Gastrocnemius medialis (tissue), 4 donors: Measurements from ENCODE around the gene CALML3. TPM values are rescaled to one million over a fixed set of nuclear protein-coding genes. Genes with fewer than 3 reads are reported as not detected.

Experiments
- ATAC-seq, 2 donors: fragments of 150-250 bp; one replicate each; pipeline ENCODE4 v1.9.1; 2016
- DNase-seq, 2 donors: peaks; one replicate each; pipeline ENCODE4 v3.0.0-alpha.2; 2019
- H3K27ac ChIP-seq, 4 donors: fragments of 200-600 bp; sonication (generic); 1 replicate in 1 of 4; 2 replicates in 3 of 4; pipeline ENCODE4 v1.5.1; 2016 to 2018; ENCODE audit warnings: mild to moderate bottlenecking in 2 of 4, moderate library complexity in 1 of 4
- H3K27me3 ChIP-seq, 3 donors: fragments of 200-600 bp; sonication (generic) in 2 of 3; 1 replicate in 1 of 3; 2 replicates in 2 of 3; pipeline versions ENCODE4 v1.5.1 to v1.6.0; 2016 to 2019; ENCODE audit warnings: mild to moderate bottlenecking in 1 of 3, moderate library complexity in 1 of 3
- H3K36me3 ChIP-seq, 2 donors: fragments of 200-600 bp; sonication (generic) in 1 of 2; one replicate each; pipeline ENCODE4 v1.5.1; 2017 to 2018
- H3K4me1 ChIP-seq, 2 donors: fragments of 200-600 bp; sonication (generic) in 1 of 2; one replicate each; pipeline ENCODE4 v1.5.1; 2016 to 2017; ENCODE audit warnings: mild to moderate bottlenecking in 2 of 2
- H3K4me3 ChIP-seq, 4 donors: fragments of 200-600 bp; sonication (generic) in 3 of 4; 1 replicate in 1 of 4; 2 replicates in 3 of 4; pipeline ENCODE4 v1.5.1; 2016 to 2019; ENCODE audit warnings: mild to moderate bottlenecking in 2 of 4
- H3K9me3 ChIP-seq, 3 donors: fragments of 200-600 bp; sonication (generic) in 2 of 3; 1 replicate in 1 of 3; 2 replicates in 2 of 3; pipeline ENCODE4 v1.5.1; 2016 to 2019
- CTCF ChIP-seq, 5 experiments: fragments of 450-650 bp in 3 of 5; fragments of 200-600 bp in 2 of 5; sonication (generic) in 2 of 5; IDR thresholded peaks in 4 of 5; conservative IDR thresholded peaks in 1 of 5; 1 replicate in 4 of 5; 2 replicates in 1 of 5; pipeline ENCODE4 v1.5.1; 2016 to 2019; ENCODE audit warnings: antibody characterized with exemption in 5 of 5, mild to moderate bottlenecking in 3 of 5, moderate library complexity in 3 of 5
- POLR2A ChIP-seq, 2 donors: fragments of 450-650 bp; IDR thresholded peaks; one replicate each; pipeline ENCODE4 v1.6.1; 2017; ENCODE audit warnings: antibody characterized with exemption in 2 of 2, mild to moderate bottlenecking in 2 of 2, moderate library complexity in 2 of 2
- in situ Hi-C, 4 donors: fragments of 200-750 bp; cut with MboI; loops; one replicate each; pipeline versions ENCODE4 v1.15.0 to v1.8.0; 2017; ENCODE audit warnings: low sequenced_read_pairs in 4 of 4
- intact Hi-C: fragments of 100-400 bp; cut with DNase I; formaldehyde crosslinking; loops from one replicate; pipeline ENCODE4 v1.15.1; 2023; ENCODE audit warnings: low total_unique reads
- total RNA-seq, 4 donors: library from RNA; depleted of rRNA; stranded (reverse); fragments of >200 nt; gene quantifications; one replicate each; pipeline versions ENCODE4 v1.1.0 to v1.2.3, GENCODE V29; 2016

CALML3 gene
- total RNA-seq, 4 donors from 2014 or later = not detected

- H3K36me3 ChIP-seq = no peaks in the 10 kb centered on the region
- in situ Hi-C loops (no loop called here), intact Hi-C loops (no loop called here)
- H3K4me3 ChIP-seq = no peak overlapping the region
- no peak for TF ChIP-seq POLR2A (IDR thresholded peaks at IDR 0.05)
- TF ChIP-seq CTCF (IDR thresholded peaks at IDR 0.05 in 4 of 5, conservative IDR thresholded peaks at IDR 0.05 in 1 of 5) = no peak
- H3K9me3 ChIP-seq = no peaks in the 10 kb centered on the region
- DNase-seq (no peak), ATAC-seq (no peak)
- no peaks in the 10 kb centered on the region for H3K27me3 ChIP-seq
- no peak overlapping the region for H3K27ac ChIP-seq
- H3K4me1 ChIP-seq = no peaks in the 10 kb centered on the region
Observed at GRCh38 chr10:5496261-5497250, 28.2 kb upstream of the CALML3 start.

- no peaks in the 10 kb centered on the region for H3K9me3 ChIP-seq
- no peak overlapping the region for H3K4me3 ChIP-seq
- ATAC-seq = no peak
- H3K36me3 ChIP-seq = no peaks in the 10 kb centered on the region
- H3K27me3 ChIP-seq = no peaks in the 10 kb centered on the region
- in situ Hi-C loops = no loop called here
- DNase-seq = no peak
- no peak overlapping the region for H3K27ac ChIP-seq
- no peaks in the 10 kb centered on the region for H3K4me1 ChIP-seq
- intact Hi-C loops = no loop called here
- TF ChIP-seq CTCF (IDR thresholded peaks at IDR 0.05 in 4 of 5, conservative IDR thresholded peaks at IDR 0.05 in 1 of 5) (no peak), POLR2A (IDR thresholded peaks at IDR 0.05) (no peak)
Observed at GRCh38 chr10:5497289-5497688, 27.5 kb upstream of the CALML3 start.

GRCh38 chr10:5497948-5498730 lies 26.6 kb upstream of the CALML3 start:
- TF ChIP-seq POLR2A (IDR thresholded peaks at IDR 0.05) (no peak), CTCF (IDR thresholded peaks at IDR 0.05 in 4 of 5, conservative IDR thresholded peaks at IDR 0.05 in 1 of 5) (no peak)
- intact Hi-C loops (no loop called here), in situ Hi-C loops (no loop called here)
- H3K4me3 ChIP-seq = no peak overlapping the region
- H3K27ac ChIP-seq = no peak overlapping the region
- H3K9me3 ChIP-seq = no peaks in the 10 kb centered on the region
- ATAC-seq (no peak), DNase-seq (no peak)
- no peaks in the 10 kb centered on the region for H3K4me1 ChIP-seq
- no peaks in the 10 kb centered on the region for H3K27me3 ChIP-seq
- H3K36me3 ChIP-seq = no peaks in the 10 kb centered on the region

- TF ChIP-seq POLR2A (IDR thresholded peaks at IDR 0.05) (no peak), CTCF (IDR thresholded peaks at IDR 0.05 in 4 of 5, conservative IDR thresholded peaks at IDR 0.05 in 1 of 5) (no peak)
- ATAC-seq = no peak
- intact Hi-C loops = no loop called here
Observed at GRCh38 chr10:5498791-5499492, 25.8 kb upstream of the CALML3 start.

More at GRCh38 chr10:5498791-5499492, 25.8 kb upstream of the CALML3 start:
- Histone ChIP-seq H3K4me3 (no peak overlapping the region), H3K27me3 (no peaks in the 10 kb centered on the region), H3K9me3 (no peaks in the 10 kb centered on the region), H3K27ac (no peak overlapping the region), H3K36me3 (no peaks in the 10 kb centered on the region), H3K4me1 (no peaks in the 10 kb centered on the region)
- in situ Hi-C loops = no loop called here
- no peak for DNase-seq
